GM12878 (cell line): ENCODE data around the gene CACNA2D2. TPM values are rescaled to one million over a fixed set of nuclear protein-coding genes. Genes with fewer than 3 reads are reported as not detected.

Source experiments
- ATAC-seq: fragments of 200-7000 bp; cut with Tn5 transposase; 3 replicates; pipeline ENCODE4 v1.9.1; 2020; ENCODE audit warnings: mild to moderate bottlenecking, moderate library complexity
- BruUV-seq: library from RNA; stranded (reverse); fragments of 400-500 nt; replicated peaks from 2 replicates; lab custom pipeline; 2021; lab: Mats Ljungman, UMichigan
- CTCF ChIA-PET: fragments of 300-600 bp; sonication (Branson Sonifier 250); formaldehyde crosslinking; extraction: SDS; loops from one replicate; lab custom pipeline; 2021; ENCODE audit warnings: inconsistent platforms; lab: Yijun Ruan, JAX
- POLR2A ChIA-PET: fragments of 350-600 bp; formaldehyde crosslinking; extraction: SDS; loops from one replicate; lab custom pipeline; 2021; ENCODE audit warnings: inconsistent platforms; lab: Charles Lee
- RAD21 ChIA-PET: fragments of 300-600 bp; sonication (Branson Sonifier 250); formaldehyde crosslinking; loops from one replicate; lab custom pipeline; 2023; ENCODE audit warnings: antibody characterized with exemption; ENCODE audit not compliant: unreplicated experiment; lab: Charles Lee
- SMC1A ChIA-PET: fragments of 300-600 bp; sonication (Branson Sonifier 250); formaldehyde crosslinking; loops from one replicate; lab custom pipeline; 2023; ENCODE audit not compliant: unreplicated experiment, uncharacterized antibody; lab: Charles Lee
- DNase-seq: peaks from one replicate; pipeline ENCODE4 v3.0.0-alpha.2; 2011; ENCODE audit warnings: low read depth, low spot score
- FAIRE-seq: peaks from 3 replicates; lab custom pipeline; 2011; peaks lifted over from hg19 to GRCh38; lab: Jason Lieb, UNC
- H2AFZ ChIP-seq: 2 replicates; pipeline ENCODE4 v1.6.0; 2011; ENCODE audit warnings: low read depth, low read length, control low read depth; ENCODE audit not compliant: control insufficient read depth
- H3K27ac ChIP-seq: 2 replicates; pipeline ENCODE4 v1.5.1; 2011; ENCODE audit warnings: control low read depth; ENCODE audit not compliant: control insufficient read depth, insufficient read depth
- H3K27me3 ChIP-seq, 2 experiments: replicated peaks in 1 of 2; 2 replicates each; pipeline versions ENCODE4 v1.6.0 to v1.6.1; 2011; ENCODE audit warnings: low read length in 1 of 2; ENCODE audit not compliant: control insufficient read depth in 2 of 2, insufficient read depth in 2 of 2
- H3K36me3 ChIP-seq, 2 experiments: 2 replicates each; pipeline ENCODE4 v1.5.1; 2011; ENCODE audit warnings: low read length in 1 of 2; ENCODE audit not compliant: control insufficient read depth in 2 of 2, insufficient read depth in 2 of 2
- H3K4me1 ChIP-seq: 2 replicates; pipeline ENCODE4 v1.6.1; 2011; ENCODE audit warnings: mild to moderate bottlenecking, low read length, moderate library complexity, mixed read lengths; ENCODE audit not compliant: control insufficient read depth, insufficient read depth
- H3K4me2 ChIP-seq: 2 replicates; pipeline ENCODE4 v1.6.0; 2011; ENCODE audit warnings: control low read depth; ENCODE audit not compliant: control insufficient read depth, insufficient read depth
- H3K4me3 ChIP-seq: fragments of 200-600 bp; sonication (generic); 2 replicates; pipeline ENCODE4 v1.5.1; 2016
- H3K79me2 ChIP-seq: 2 replicates; pipeline ENCODE4 v1.6.0; 2011; ENCODE audit warnings: low read length; ENCODE audit not compliant: control insufficient read depth, insufficient read depth
- H3K9ac ChIP-seq: 2 replicates; pipeline ENCODE4 v1.8.0; 2011; ENCODE audit warnings: low read length, control low read depth, mixed read lengths; ENCODE audit not compliant: control insufficient read depth, insufficient read depth
- H3K9me3 ChIP-seq: replicated peaks from 3 replicates; pipeline ENCODE4 v1.5.1; 2011; ENCODE audit warnings: mild to moderate bottlenecking, low read length; ENCODE audit not compliant: control insufficient read depth, insufficient read depth
- H4K20me1 ChIP-seq: 2 replicates; pipeline ENCODE4 v1.6.0; 2011; ENCODE audit not compliant: control insufficient read depth, insufficient read depth
- ASH2L ChIP-seq: fragments of 300-600, 200-600 bp; sonication (generic); IDR thresholded peaks from 2 replicates; pipeline ENCODE4 v1.6.1; 2017; ENCODE audit warnings: low read depth, mild to moderate bottlenecking, borderline replicate concordance
- BCL11A ChIP-seq: IDR thresholded peaks from 2 replicates; pipeline ENCODE4 v1.6.1; 2011; ENCODE audit warnings: low read depth, low read length
- CEBPZ ChIP-seq: fragments of 150-350 bp; IDR thresholded peaks from 2 replicates; pipeline ENCODE4 v1.6.1; 2016; ENCODE audit warnings: low read depth, low read length
- EGR1 ChIP-seq, 2 experiments: IDR thresholded peaks; 1 replicate in 1 of 2; 2 replicates in 1 of 2; pipeline ENCODE4 v1.6.1; 2011 to 2012; ENCODE audit warnings: low read depth in 2 of 2, low read length in 2 of 2, borderline replicate concordance in 1 of 2, mild to moderate bottlenecking in 1 of 2, moderate library complexity in 1 of 2
- FOXK2 ChIP-seq: fragments of 450-650 bp; IDR thresholded peaks from 2 replicates; pipeline ENCODE4 v1.6.1; 2017; ENCODE audit warnings: mild to moderate bottlenecking, moderate library complexity
- HDAC2 ChIP-seq: fragments of 200-600 bp; sonication (generic); IDR thresholded peaks from 2 replicates; pipeline ENCODE4 v1.6.1; 2017
- MEF2B ChIP-seq: fragments of 450-650 bp; IDR thresholded peaks from 2 replicates; pipeline ENCODE4 v1.6.1; 2018; ENCODE audit warnings: mild to moderate bottlenecking, moderate library complexity; ENCODE audit not compliant: partially characterized antibody, poor library complexity, severe bottlenecking
- MLLT1 ChIP-seq: fragments of 450-650 bp; IDR thresholded peaks from 2 replicates; pipeline ENCODE4 v1.6.1; 2016; ENCODE audit warnings: mild to moderate bottlenecking
- NFXL1 ChIP-seq: fragments of 450-650 bp; IDR thresholded peaks from 2 replicates; pipeline ENCODE4 v1.6.1; 2017; ENCODE audit warnings: antibody characterized with exemption, mild to moderate bottlenecking, borderline replicate concordance
- NRF1 ChIP-seq: conservative IDR thresholded peaks from 2 replicates; pipeline ENCODE4 v1.6.1; 2011; ENCODE audit warnings: mild to moderate bottlenecking, low read depth, low read length, improper control_type of control experiment
- SMARCA5 ChIP-seq: fragments of 450-650 bp; IDR thresholded peaks from 2 replicates; pipeline ENCODE4 v1.6.1; 2017; ENCODE audit warnings: mild to moderate bottlenecking
- SUZ12 ChIP-seq: fragments of 200-600 bp; sonication (generic); IDR thresholded peaks from one replicate; pipeline ENCODE4 v1.6.1; 2018; ENCODE audit warnings: antibody characterized with exemption, mild to moderate bottlenecking; ENCODE audit not compliant: unreplicated experiment
- TCF12 ChIP-seq: IDR thresholded peaks from 2 replicates; pipeline ENCODE4 v1.6.1; 2011; ENCODE audit warnings: low read depth, mild to moderate bottlenecking, low read length
- WGBS: methylation state at CpG from one replicate; pipeline ENCODE4 v1.1.6; 2016; ENCODE audit warnings: low lambda C conversion rate; ENCODE audit not compliant: insufficient replicate concordance, insufficient coverage; ENCODE audit errors: missing lambda C conversion rate; 5-methylcytosine and 5-hydroxymethylcytosine counted together
- in situ Hi-C: fragments of 300-500 bp; cut with MboI; formaldehyde crosslinking; loops from 9 replicates; pipeline ENCODE4 v1.14.3; 2018; ENCODE audit warnings: mixed read lengths
- intact Hi-C: fragments of 100-400 bp; cut with micrococcal nuclease; formaldehyde crosslinking; loops from one replicate; pipeline ENCODE4 v1.14.2; 2022; ENCODE audit not compliant: unreplicated experiment
- polyA plus RNA-seq, 11 experiments: library from polyadenylated mRNA; depleted of rRNA in 4 of 11; unstranded in 6 of 11; stranded (reverse) in 5 of 11; fragments of >200 nt; fragmentation: Nextera tagmentation in 4 of 11; fragmentation: Illumina TruSeq in 1 of 11; extraction: Ambion mirVana in 4 of 11; extraction: Trizol in 1 of 11; gene quantifications; 1 replicate in 1 of 11; 2 replicates in 10 of 11; pipeline versions ENCODE4 v1.2.1 to v1.2.3, GENCODE V29; 2011 to 2016; ENCODE audit warnings: inconsistent platforms in 2 of 11, missing spikeins in 2 of 11, low read depth in 1 of 11
- total RNA-seq, 4 experiments: library from RNA; depleted of rRNA in 3 of 4; stranded (reverse); fragments of >200 nt in 3 of 4; fragmentation: Illumina TruSeq in 1 of 4; extraction: Trizol in 1 of 4; gene quantifications; 2 replicates each; pipeline versions ENCODE4 v1.2.1 to v1.2.3, GENCODE V29; 2013 to 2021

CACNA2D2 gene
- total and polyA plus RNA-seq, 10 of the 15 experiments (the other 5 are each of a cell fraction or from before 2014, with no cell fraction given): 0.03 to 0.07 TPM; not detected in 8

- 23% methylated on average over 5 of the region's 5 CpGs for WGBS
- H3K4me1 ChIP-seq: no peaks in the 10 kb centered on the region
- no peaks in the 10 kb centered on the region for H3K36me3 ChIP-seq
- peak; percentile 23; the same call in 2 of the 3 replicates for ATAC-seq
- no TSS peak for BruUV-seq
- TF ChIP-seq SUZ12 (no peak), EGR1 (IDR thresholded peaks at IDR 0.05; ENCODE audit: borderline replicate concordance in 1 of 2, low read depth in 2 of 2, low read length in 2 of 2) (no peak), NFXL1 (no peak), MLLT1 (no peak), NRF1 (no peak), TCF12 (no peak), HDAC2 (no peak), CEBPZ (no peak), SMARCA5 (no peak), BCL11A (no peak), MEF2B (no peak), ASH2L (no peak), FOXK2 (no peak)
- TF ChIP-seq, all 136 proteins: peak for 0
- ChIA-PET SMC1A (no interaction called here), RAD21 (interaction anchor here (0.7 kb wide), 1 partner anchor 155 kb away, joined by 3 read pairs; no protein-coding TSS in a partner anchor), CTCF (no interaction called here), POLR2A (no interaction called here)
- H3K27me3 ChIP-seq: no peaks in the 10 kb centered on the region; a peak in 3 of 4 replicates
- no peaks in the 10 kb centered on the region for H3K9me3 ChIP-seq
- DNase-seq: no peak
- H3K9ac ChIP-seq: no peak overlapping the region
- in situ Hi-C loops (no loop called here), intact Hi-C loops (no loop called here)
- FAIRE-seq: no peak
- no peak overlapping the region for H3K4me2 ChIP-seq
- no peak overlapping the region for H3K4me3 ChIP-seq
- H3K27ac ChIP-seq: no peak overlapping the region
- no peaks in the 10 kb centered on the region for H4K20me1 ChIP-seq
- H2AFZ ChIP-seq: no peak overlapping the region
- no peaks in the 10 kb centered on the region for H3K79me2 ChIP-seq
Measured at GRCh38 chr3:50392101-50392715, 111.2 kb downstream of the CACNA2D2 start.
